ENCODE results near the gene SHC1. TPM values are rescaled to one million over a fixed set of nuclear protein-coding genes. Genes with fewer than 3 reads are reported as not detected.

SHC1 gene
- total and polyA plus RNA-seq, 2 experiments from 2014 or later: 117 to 211 TPM

- Mint-ChIP-seq H3K4me3 (no peak overlapping the region), H3K9me3 (no peaks in the 10 kb centered on the region), H3K4me1 (peaks cover 19% of the 10 kb centered on the region), H3K27ac (no peak overlapping the region), H3K36me3 (ENCODE audit: low read depth) (no peaks in the 10 kb centered on the region; the same call in 2 of the 3 replicates), H3K27me3 (ENCODE audit: insufficient read depth, low read depth, poor library complexity) (peaks cover 11% of the 10 kb centered on the region)
- H3K4me3 ChIP-seq: no peak overlapping the region
- no peak overlapping the region for H3K27ac ChIP-seq (ENCODE audit: low read depth)
- no peak for ATAC-seq
- H3K4me2 ChIP-seq: no peak overlapping the region
- TF ChIP-seq NANOG (IDR thresholded peaks at IDR 0.05; ENCODE audit: borderline replicate concordance): no peak
- TF ChIP-seq ETS1 (IDR thresholded peaks at IDR 0.05): no peak
- TF ChIP-seq EZH2 (IDR thresholded peaks at IDR 0.05; ENCODE audit: low read depth, unreplicated experiment): no peak
- no peak for TF ChIP-seq STAT1 (IDR thresholded peaks at IDR 0.05; ENCODE audit: unreplicated experiment)
- no peak for TF ChIP-seq CTCF (conservative IDR thresholded peaks at IDR 0.05; ENCODE audit: low read depth in 2 of 2)
- TF ChIP-seq POLR2AphosphoS5 (IDR thresholded peaks at IDR 0.05; ENCODE audit: low read depth): no peak
- TF ChIP-seq JUNB (IDR thresholded peaks at IDR 0.05; ENCODE audit: unreplicated experiment): no peak
- TF ChIP-seq ZNF462 (CRISPR knock-in tag; IDR thresholded peaks at IDR 0.05): no peak
- TF ChIP-seq REST (IDR thresholded peaks at IDR 0.05; ENCODE audit: unreplicated experiment): no peak
- TF ChIP-seq CREB1 (CRISPR knock-in tag; IDR thresholded peaks at IDR 0.05; ENCODE audit: low read depth): no peak
- TF ChIP-seq ZNF331 (CRISPR knock-in tag; IDR thresholded peaks at IDR 0.05; ENCODE audit: low read depth): no peak
- TF ChIP-seq ZNF114 (CRISPR knock-in tag; IDR thresholded peaks at IDR 0.05): no peak
- TF ChIP-seq EZH2phosphoT487 (IDR thresholded peaks at IDR 0.05; ENCODE audit: unreplicated experiment): no peak
- H3F3A ChIP-seq (replicated peaks; ENCODE audit: low read depth): no peaks in the 10 kb centered on the region
- no peaks in the 10 kb centered on the region for H4K20me1 ChIP-seq (replicated peaks; ENCODE audit: insufficient read depth)
- no peak for DNase-seq (ENCODE audit: low spot score)
- no peaks in the 10 kb centered on the region for H3K27me3 ChIP-seq (ENCODE audit: insufficient read depth)
- H3K9me2 ChIP-seq (ENCODE audit: insufficient read depth): no peaks in the 10 kb centered on the region
- no peaks in the 10 kb centered on the region for H3K79me2 ChIP-seq (replicated peaks; ENCODE audit: insufficient read depth)
- H3K4me1 ChIP-seq (ENCODE audit: insufficient read depth): peaks cover 6% of the 10 kb centered on the region
- H3K36me3 ChIP-seq (ENCODE audit: insufficient read depth): no peaks in the 10 kb centered on the region
- no peak overlapping the region for H2AFZ ChIP-seq
Measured at GRCh38 chr1:154945160-154945961, 25.2 kb downstream of the SHC1 start.
